GM23248 (cell line): Measurements from ENCODE around the gene PDPK1.

Source experiments
- EZH2 ChIP-seq: fragments of 200-600 bp; sonication (generic); IDR thresholded peaks from 2 replicates; pipeline ENCODE4 v1.6.1; 2018; ENCODE audit warnings: antibody characterized with exemption, mild to moderate bottlenecking; ENCODE audit not compliant: insufficient read depth, poor library complexity, severe bottlenecking
- EZH2phosphoT487 ChIP-seq: fragments of 200-600 bp; sonication (generic); IDR thresholded peaks from 2 replicates; pipeline ENCODE4 v1.6.1; 2018; ENCODE audit warnings: antibody characterized with exemption, moderate library complexity, mild to moderate bottlenecking, low read depth; ENCODE audit not compliant: insufficient read depth

DNA sequence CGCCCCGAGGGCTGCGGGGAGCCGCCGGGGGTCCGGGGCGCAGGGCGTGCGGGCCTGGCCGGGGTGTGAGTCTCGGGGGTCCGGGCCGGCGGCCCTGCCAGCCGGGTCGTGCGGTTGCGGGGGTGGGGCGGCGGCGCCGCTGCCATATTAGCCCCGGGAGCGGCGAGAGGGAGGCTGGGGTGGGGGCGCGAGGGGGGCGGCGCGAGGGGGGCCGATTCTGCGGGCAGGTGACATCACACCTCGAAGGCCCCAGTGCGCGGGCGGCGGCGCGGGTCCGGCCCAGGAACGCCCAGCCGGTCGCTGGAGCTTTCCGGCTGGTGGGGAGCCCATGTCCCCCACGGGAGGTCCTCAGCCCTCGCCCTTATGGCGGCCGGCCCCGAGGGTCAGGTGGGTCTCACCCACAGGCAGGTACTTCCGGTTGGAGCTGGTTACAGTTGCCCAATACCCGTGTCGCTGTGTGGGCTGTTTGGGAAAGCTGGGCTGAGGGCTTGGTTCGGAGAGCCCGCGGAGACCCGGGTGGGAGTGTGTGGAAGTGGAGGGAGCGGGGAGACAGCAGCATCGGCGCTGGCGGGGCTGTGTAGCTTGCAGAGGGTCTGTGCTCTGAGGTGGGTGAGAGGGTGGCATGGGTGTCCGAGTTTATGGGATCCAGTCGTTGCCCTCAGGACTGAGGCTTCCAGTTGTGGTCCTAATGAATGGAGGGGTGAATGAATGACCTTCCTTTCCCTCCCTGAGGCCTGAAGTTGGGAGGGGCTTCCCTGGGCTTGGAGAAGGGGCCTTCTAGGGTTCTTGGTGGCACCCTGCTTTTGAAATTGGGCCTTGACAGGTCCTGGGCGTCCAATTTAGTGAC, 23.3 kb upstream of the PDPK1 start:
- TF ChIP-seq EZH2phosphoT487 (no peak), EZH2 (no peak)
